ENCODE results near the gene ACAD8.
"Not testable (repeated sequence)": the region's sequence is repeated elsewhere in the genome, so short reads cannot be mapped to it uniquely, and the experiment has no call there.

Gene ACAD8

GRCh38 chr11:134238956-134239355, 14.4 kb upstream of the ACAD8 start:
- DNase-seq (ENCODE audit: low read depth in 2 of 2), result no peak

GRCh38 chr11:134240592-134240991, 12.8 kb upstream of the ACAD8 start:
- DNase-seq (ENCODE audit: low read depth in 2 of 2), result no peak

GRCh38 chr11:134242376-134242775, 11.0 kb upstream of the ACAD8 start:
- DNase-seq (ENCODE audit: low read depth in 2 of 2), result no peak

- DNase-seq (ENCODE audit: low read depth in 2 of 2), result no peak
Observed at GRCh38 chr11:134243913-134244312, 9.5 kb upstream of the ACAD8 start.

- DNase-seq (ENCODE audit: low read depth in 2 of 2), result no peak
Observed at GRCh38 chr11:134244593-134244992, 8.8 kb upstream of the ACAD8 start.

- no peak for DNase-seq (ENCODE audit: low read depth in 2 of 2)
Observed at GRCh38 chr11:134245434-134245833, 7.9 kb upstream of the ACAD8 start.

- DNase-seq (ENCODE audit: low read depth in 2 of 2), result no peak
Observed at GRCh38 chr11:134246100-134246499, 7.3 kb upstream of the ACAD8 start.

GRCh38 chr11:134246678-134247077, 6.7 kb upstream of the ACAD8 start:
- no peak for DNase-seq (ENCODE audit: low read depth in 2 of 2)

GRCh38 chr11:134248910-134249480, 4.4 kb upstream of the ACAD8 start:
- DNase-seq (ENCODE audit: low read depth in 2 of 2), result no peak

GRCh38 chr11:134250246-134250645, 3.1 kb upstream of the ACAD8 start:
- no peak for DNase-seq (ENCODE audit: low read depth in 2 of 2)

- no peak for DNase-seq (ENCODE audit: low read depth in 2 of 2)
Observed at GRCh38 chr11:134250675-134251074, 2.7 kb upstream of the ACAD8 start.

- no peak for DNase-seq (ENCODE audit: low read depth in 2 of 2)
Observed at GRCh38 chr11:134252346-134253187, 801 bp upstream of the ACAD8 start.

GRCh38 chr11:134254433-134255183, 1.2 kb downstream of the ACAD8 start:
- DNase-seq (ENCODE audit: low read depth in 2 of 2), result no peak

- DNase-seq (ENCODE audit: low read depth in 2 of 2), result not testable (repeated sequence)
Observed at GRCh38 chr11:134255184-134255561, 1.8 kb downstream of the ACAD8 start.

GRCh38 chr11:134257101-134257500, 3.7 kb downstream of the ACAD8 start:
- no peak for DNase-seq (ENCODE audit: low read depth in 2 of 2)

GRCh38 chr11:134258577-134258976, 5.2 kb downstream of the ACAD8 start:
- no peak for DNase-seq (ENCODE audit: low read depth in 2 of 2)

GRCh38 chr11:134260503-134260902, 7.1 kb downstream of the ACAD8 start:
- no peak for DNase-seq (ENCODE audit: low read depth in 2 of 2)

- no peak for DNase-seq (ENCODE audit: low read depth in 2 of 2)
Observed at GRCh38 chr11:134260983-134261382, 7.6 kb downstream of the ACAD8 start.

GRCh38 chr11:134261626-134262488, 8.5 kb downstream of the ACAD8 start:
- no peak for DNase-seq (ENCODE audit: low read depth in 2 of 2)

- no peak for DNase-seq (ENCODE audit: low read depth in 2 of 2)
Observed at GRCh38 chr11:134264966-134265764, 11.8 kb downstream of the ACAD8 start.

GRCh38 chr11:134266440-134266839, 13.1 kb downstream of the ACAD8 start:
- DNase-seq (ENCODE audit: low read depth in 2 of 2), result no peak
